ENCODE measurements around the gene CAMKK1. TPM values are rescaled to one million over a fixed set of nuclear protein-coding genes. Genes with fewer than 3 reads are reported as not detected.

Gene CAMKK1
- total RNA-seq, 2 donors from 2014 or later = 9.2 to 9.3 TPM

DNA sequence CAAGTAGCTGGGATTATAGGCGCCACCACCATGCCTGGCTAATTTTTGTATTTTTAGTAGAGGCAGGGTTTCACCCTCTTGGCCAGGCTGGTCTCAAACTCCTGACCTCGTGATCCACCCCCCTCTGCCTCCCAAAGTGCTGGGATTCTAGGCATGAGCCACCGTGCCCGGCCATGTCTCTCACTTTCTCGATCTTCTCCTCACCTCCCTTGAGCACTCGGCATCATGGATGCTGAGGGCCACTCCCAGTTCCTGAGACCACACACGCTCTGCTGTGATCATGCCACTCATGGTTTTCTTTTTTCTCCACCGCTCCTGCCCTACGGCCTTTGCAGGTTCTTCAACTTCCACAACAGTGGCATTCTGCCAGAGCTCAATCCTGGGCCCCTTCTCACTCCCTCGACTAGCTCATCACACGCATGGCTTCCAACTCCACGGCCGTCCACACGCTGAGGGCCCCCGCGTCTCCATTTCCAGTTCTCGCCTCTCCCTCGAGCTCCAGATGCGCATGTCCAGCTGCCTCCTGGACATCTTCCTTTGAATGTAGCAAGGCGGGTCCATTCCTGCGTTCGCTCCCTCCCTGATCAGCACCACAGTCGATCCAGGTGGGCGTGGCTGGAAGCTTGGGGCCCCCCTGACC is 41.3 kb downstream of the CAMKK1 start:
- no peak for ATAC-seq
- 79 to 85% methylated on average over 24 of the region's 24 CpGs for WGBS, 2 donors

DNA sequence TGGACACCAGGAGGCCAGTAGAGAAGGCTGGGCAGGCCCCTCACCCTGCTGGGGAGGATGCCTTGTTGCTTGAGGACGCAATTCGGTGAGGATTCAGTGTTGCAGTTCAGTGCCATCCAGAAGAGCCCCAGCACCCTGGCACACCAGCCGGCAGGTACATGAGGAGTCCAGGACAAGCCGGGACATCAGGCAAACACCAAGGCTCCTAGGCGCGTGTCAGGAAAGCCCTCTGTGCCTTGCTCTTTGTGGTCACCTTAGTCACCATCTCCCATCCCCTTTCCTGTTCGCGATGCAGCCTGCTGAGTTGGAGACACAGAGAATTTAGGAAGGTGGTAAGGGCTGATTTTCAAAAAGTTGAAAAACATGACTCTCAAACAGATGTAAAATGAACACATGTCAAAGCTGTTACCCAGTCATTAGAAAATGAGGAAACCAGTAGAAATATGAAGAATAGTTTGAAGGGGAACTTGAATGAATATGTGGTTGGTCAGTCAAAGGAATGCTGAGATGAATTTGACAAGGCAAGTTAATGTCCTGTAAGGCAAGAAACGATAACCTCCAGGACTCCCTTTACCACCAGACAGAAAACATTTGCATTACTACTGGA is 44.5 kb downstream of the CAMKK1 start:
- Histone ChIP-seq H3K4me1 (peaks cover 24% of the 10 kb centered on the region), H3K27ac (no peak overlapping the region), H3K9me3 (no peaks in the 10 kb centered on the region), H3K27me3 (no peaks in the 10 kb centered on the region), H3K36me3 (replicated peaks in 1 of 2; ENCODE audit: insufficient read depth in 1 of 2, low read depth in 2 of 2) (no peaks in the 10 kb centered on the region), H3K4me3 (no peak overlapping the region)
- WGBS, 2 donors = 77 to 82% methylated on average over 9 of the region's 9 CpGs
- DNase-seq (no peak), ATAC-seq (no peak)
- intact Hi-C loops (cut with DNase I) = no loop called here
- TF ChIP-seq, protein P1, sequence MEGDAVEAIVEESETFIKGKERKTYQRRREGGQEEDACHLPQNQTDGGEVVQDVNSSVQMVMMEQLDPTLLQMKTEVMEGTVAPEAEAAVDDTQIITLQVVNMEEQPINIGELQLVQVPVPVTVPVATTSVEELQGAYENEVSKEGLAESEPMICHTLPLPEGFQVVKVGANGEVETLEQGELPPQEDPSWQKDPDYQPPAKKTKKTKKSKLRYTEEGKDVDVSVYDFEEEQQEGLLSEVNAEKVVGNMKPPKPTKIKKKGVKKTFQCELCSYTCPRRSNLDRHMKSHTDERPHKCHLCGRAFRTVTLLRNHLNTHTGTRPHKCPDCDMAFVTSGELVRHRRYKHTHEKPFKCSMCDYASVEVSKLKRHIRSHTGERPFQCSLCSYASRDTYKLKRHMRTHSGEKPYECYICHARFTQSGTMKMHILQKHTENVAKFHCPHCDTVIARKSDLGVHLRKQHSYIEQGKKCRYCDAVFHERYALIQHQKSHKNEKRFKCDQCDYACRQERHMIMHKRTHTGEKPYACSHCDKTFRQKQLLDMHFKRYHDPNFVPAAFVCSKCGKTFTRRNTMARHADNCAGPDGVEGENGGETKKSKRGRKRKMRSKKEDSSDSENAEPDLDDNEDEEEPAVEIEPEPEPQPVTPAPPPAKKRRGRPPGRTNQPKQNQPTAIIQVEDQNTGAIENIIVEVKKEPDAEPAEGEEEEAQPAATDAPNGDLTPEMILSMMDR (IDR thresholded peaks at IDR 0.05) = no peak
- TF ChIP-seq POLR2A (IDR thresholded peaks at IDR 0.05) = no peak

More for the DNA sequence above, 41.3 kb downstream of the CAMKK1 start:
- Histone ChIP-seq H3K9me3 (no peaks in the 10 kb centered on the region), H3K4me3 (no peak overlapping the region), H3K36me3 (replicated peaks in 1 of 2; ENCODE audit: insufficient read depth in 1 of 2, low read depth in 2 of 2) (no peaks in the 10 kb centered on the region), H3K27ac (no peak overlapping the region), H3K27me3 (no peaks in the 10 kb centered on the region), H3K4me1 (peaks cover 1% of the 10 kb centered on the region)
- no peak for TF ChIP-seq POLR2A (IDR thresholded peaks at IDR 0.05)
- TF ChIP-seq, protein P1 (IDR thresholded peaks at IDR 0.05) = no peak
- intact Hi-C loops (cut with DNase I) = no loop called here
- DNase-seq = no peak

DNA sequence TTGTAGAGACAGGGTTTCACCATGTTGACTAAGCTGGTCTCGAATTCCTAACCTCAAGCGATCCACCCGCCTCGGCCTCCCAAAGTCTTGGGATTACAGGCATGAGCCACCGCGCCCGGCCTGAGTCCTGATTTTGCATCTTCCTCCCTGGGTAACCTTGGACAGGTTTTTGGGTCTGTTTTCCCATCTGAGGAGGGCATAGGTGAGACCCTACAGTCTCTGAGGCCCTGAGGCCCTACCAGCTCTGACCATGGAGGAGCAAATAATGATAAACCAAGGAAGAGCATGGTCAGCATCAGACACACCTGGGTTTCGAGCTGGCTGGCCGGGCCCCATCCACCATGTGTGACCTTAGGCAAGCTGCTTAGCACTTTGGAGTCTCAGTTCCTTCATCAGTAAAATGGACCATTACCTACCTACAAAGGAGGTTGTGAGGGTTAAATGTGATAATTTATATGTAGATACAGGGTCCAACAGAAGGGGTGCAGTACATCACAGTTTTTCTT is 45.6 kb downstream of the CAMKK1 start:
- 80 to 86% methylated on average over 9 of the region's 9 CpGs for WGBS, 2 donors

DNA sequence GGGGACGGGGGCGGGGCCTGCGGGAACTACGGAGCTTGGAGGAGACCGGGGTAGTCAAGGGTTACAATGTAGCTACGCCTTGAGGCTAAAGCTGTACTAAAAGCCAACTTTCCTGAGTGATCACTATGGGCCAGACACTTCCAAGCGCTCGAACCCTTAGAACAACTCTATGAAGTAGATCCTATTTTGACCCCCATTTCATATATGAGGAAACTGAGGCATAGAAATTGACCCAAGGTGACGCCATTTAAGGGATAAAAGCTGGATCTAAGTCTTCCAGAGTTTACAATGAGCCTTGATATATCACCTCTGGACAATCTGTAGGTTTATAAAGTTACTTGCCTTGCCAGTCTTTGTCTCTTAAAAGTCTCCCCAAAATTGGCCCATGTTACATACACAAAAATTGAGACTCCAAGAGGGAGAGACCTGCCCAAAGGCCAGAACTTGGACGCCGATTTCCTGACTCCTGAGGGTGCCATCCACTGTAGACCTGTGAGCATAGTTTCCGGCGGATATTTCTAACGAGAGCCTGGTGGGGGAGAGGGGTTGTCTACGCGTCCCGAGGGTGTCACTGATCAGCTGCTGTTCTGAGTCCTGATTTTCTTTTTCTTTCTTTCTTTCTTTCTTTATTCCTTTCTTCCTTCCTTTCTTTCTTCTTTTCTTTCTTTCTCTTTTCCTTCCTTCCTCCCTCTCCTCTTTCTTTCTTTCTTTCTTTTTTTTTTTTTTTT is 46.3 kb downstream of the CAMKK1 start:
- H3K4me3 ChIP-seq = no peak overlapping the region
- ATAC-seq = no peak
- intact Hi-C loops (cut with DNase I) = no loop called here
- H3K27me3 ChIP-seq = no peaks in the 10 kb centered on the region
- TF ChIP-seq POLR2A (IDR thresholded peaks at IDR 0.05) = no peak
- TF ChIP-seq, protein P1 (IDR thresholded peaks at IDR 0.05) = no peak
- 39 to 59% methylated on average over 12 to 17 of the region's 17 CpGs for WGBS, 2 donors
- H3K9me3 ChIP-seq = no peaks in the 10 kb centered on the region
- peak overlapping the region in 1 of 4 donors; percentile 64 for H3K27ac ChIP-seq
- peaks cover 27% of the 10 kb centered on the region for H3K4me1 ChIP-seq
- DNase-seq = no peak
- H3K36me3 ChIP-seq (replicated peaks in 1 of 2; ENCODE audit: insufficient read depth in 1 of 2, low read depth in 2 of 2) = peaks cover 0 to 7% of the 10 kb centered on the region in 2 donors

More for the DNA sequence above, 45.6 kb downstream of the CAMKK1 start:
- H3K36me3 ChIP-seq (replicated peaks in 1 of 2; ENCODE audit: insufficient read depth in 1 of 2, low read depth in 2 of 2) = peaks cover 0 to 4% of the 10 kb centered on the region in 2 donors
- no peak overlapping the region for H3K4me3 ChIP-seq
- intact Hi-C loops (cut with DNase I) = no loop called here
- H3K9me3 ChIP-seq = no peaks in the 10 kb centered on the region
- peaks cover 27% of the 10 kb centered on the region for H3K4me1 ChIP-seq
- no peaks in the 10 kb centered on the region for H3K27me3 ChIP-seq
- ATAC-seq = no peak
- no peak overlapping the region for H3K27ac ChIP-seq
- DNase-seq = no peak
- TF ChIP-seq POLR2A (IDR thresholded peaks at IDR 0.05) = no peak
- TF ChIP-seq, protein P1 (IDR thresholded peaks at IDR 0.05) = no peak
